Measurements from ENCODE around the gene ZNF385D. TPM values are rescaled to one million over a fixed set of nuclear protein-coding genes. Genes with fewer than 3 reads are reported as not detected.

Gene ZNF385D
- total RNA-seq, 1 donor from 2014 or later, result not detected

- Histone ChIP-seq H3K27me3 (ENCODE audit: control insufficient read depth, insufficient read depth, low read length) (no peaks in the 10 kb centered on the region), H3K4me3 (ENCODE audit: low read depth, low read length) (no peak overlapping the region), H3K36me3 (ENCODE audit: control insufficient read depth, insufficient read depth, low read length) (no peaks in the 10 kb centered on the region)
- TF ChIP-seq, protein P1, sequence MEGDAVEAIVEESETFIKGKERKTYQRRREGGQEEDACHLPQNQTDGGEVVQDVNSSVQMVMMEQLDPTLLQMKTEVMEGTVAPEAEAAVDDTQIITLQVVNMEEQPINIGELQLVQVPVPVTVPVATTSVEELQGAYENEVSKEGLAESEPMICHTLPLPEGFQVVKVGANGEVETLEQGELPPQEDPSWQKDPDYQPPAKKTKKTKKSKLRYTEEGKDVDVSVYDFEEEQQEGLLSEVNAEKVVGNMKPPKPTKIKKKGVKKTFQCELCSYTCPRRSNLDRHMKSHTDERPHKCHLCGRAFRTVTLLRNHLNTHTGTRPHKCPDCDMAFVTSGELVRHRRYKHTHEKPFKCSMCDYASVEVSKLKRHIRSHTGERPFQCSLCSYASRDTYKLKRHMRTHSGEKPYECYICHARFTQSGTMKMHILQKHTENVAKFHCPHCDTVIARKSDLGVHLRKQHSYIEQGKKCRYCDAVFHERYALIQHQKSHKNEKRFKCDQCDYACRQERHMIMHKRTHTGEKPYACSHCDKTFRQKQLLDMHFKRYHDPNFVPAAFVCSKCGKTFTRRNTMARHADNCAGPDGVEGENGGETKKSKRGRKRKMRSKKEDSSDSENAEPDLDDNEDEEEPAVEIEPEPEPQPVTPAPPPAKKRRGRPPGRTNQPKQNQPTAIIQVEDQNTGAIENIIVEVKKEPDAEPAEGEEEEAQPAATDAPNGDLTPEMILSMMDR (IDR thresholded peaks at IDR 0.05; ENCODE audit: insufficient read depth, low read length, poor library complexity, severe bottlenecking), result no peak
- no peak for DNase-seq (ENCODE audit: low read depth)
These were observed 286.3 kb downstream of the ZNF385D start for GRCh38 chr3:21464746-21465145.

DNA sequence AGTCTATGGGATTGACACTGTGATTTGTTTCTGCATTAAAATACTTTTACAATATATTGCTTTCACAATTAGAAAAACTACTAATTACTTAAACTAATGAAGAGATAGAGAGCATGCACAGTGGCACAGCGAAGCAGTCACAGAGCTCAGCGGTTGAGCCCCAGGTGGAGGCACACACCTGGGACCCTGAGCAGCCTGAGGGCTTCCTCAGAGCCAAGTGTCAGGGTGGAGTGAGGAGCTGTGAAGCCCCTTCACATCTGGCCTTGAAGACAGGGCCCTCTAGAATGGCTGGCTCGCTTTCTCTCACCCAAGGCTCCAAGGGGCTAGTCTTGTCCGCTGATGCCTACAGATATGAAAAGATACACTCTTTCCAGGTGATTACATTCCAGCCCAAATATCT lies 287.7 kb downstream of the ZNF385D start:
- H3K36me3 ChIP-seq (ENCODE audit: control insufficient read depth, insufficient read depth, low read length), result no peaks in the 10 kb centered on the region
- DNase-seq (ENCODE audit: low read depth), result no peak
- TF ChIP-seq, protein P1 (IDR thresholded peaks at IDR 0.05; ENCODE audit: insufficient read depth, low read length, poor library complexity, severe bottlenecking), result no peak
- no peaks in the 10 kb centered on the region for H3K27me3 ChIP-seq (ENCODE audit: control insufficient read depth, insufficient read depth, low read length)
- H3K4me3 ChIP-seq (ENCODE audit: low read depth, low read length), result no peak overlapping the region

DNA sequence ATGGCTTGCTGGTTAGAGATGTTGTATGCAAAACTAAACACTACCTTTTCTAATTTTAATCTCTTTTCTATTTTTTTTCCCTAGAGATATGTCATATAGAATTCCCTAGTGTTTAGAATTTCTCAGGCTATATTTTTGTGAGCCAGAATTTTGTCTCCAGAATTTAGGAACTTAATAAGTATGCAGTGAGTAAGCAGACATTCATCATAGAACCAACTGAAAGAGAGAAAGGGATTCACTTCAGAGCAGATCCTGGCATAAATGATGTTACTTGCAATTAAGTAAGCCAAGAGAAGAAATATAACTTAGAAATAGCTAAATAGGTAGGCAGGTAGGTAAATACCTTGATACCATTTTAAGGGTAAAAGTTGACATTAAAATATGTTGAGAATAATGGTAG lies 288.9 kb downstream of the ZNF385D start:
- no peaks in the 10 kb centered on the region for H3K27me3 ChIP-seq (ENCODE audit: control insufficient read depth, insufficient read depth, low read length)
- no peak for DNase-seq (ENCODE audit: low read depth)
- TF ChIP-seq, protein P1 (IDR thresholded peaks at IDR 0.05; ENCODE audit: insufficient read depth, low read length, poor library complexity, severe bottlenecking), result no peak

DNA sequence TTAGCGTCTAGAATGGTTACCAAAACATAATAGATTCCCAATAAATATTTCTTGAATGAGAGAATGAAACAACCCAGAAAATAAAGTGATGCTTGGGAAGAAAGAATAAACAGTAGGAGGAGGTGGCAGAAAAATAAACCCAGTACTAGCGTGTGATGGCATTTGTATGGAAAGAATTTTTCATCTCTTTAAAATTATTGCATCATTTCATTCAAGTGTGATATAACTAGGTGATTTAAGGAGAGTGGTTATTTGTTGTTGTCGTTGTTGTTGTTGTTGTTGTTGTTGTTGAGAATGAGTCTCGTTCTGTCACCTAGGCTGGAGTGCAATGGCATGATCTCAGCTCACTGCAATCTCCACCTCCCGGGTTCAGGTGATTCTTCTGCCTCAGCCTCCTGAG lies 293.9 kb downstream of the ZNF385D start:
- TF ChIP-seq, protein P1 (IDR thresholded peaks at IDR 0.05; ENCODE audit: insufficient read depth, low read length, poor library complexity, severe bottlenecking), result no peak
- no peak for DNase-seq (ENCODE audit: low read depth)
- no peaks in the 10 kb centered on the region for H3K36me3 ChIP-seq (ENCODE audit: control insufficient read depth, insufficient read depth, low read length)
- no peaks in the 10 kb centered on the region for H3K27me3 ChIP-seq (ENCODE audit: control insufficient read depth, insufficient read depth, low read length)
- no peak overlapping the region for H3K4me3 ChIP-seq (ENCODE audit: low read depth, low read length)

More for the DNA sequence above, 288.9 kb downstream of the ZNF385D start:
- H3K36me3 ChIP-seq (ENCODE audit: control insufficient read depth, insufficient read depth, low read length), result no peaks in the 10 kb centered on the region
- no peak overlapping the region for H3K4me3 ChIP-seq (ENCODE audit: low read depth, low read length)

DNA sequence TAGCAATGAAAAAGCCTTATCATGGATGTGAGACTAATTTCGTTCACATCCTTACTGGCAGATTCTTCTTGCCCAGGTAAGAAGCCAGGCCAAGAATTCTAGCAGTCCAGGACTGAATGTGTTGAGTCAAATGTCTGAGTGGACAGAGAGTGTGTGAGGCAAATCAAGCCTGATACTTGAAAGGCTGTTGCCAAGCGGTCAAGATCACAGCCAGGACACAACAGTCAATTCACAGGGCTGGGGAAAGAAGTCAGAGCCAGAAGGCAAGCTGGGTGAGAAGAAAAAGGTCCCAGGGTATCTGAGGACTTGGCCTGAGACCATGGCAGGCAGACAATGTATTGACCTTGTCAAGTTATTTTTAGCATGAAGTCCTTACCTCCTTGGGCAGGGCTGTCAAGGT lies 301.3 kb downstream of the ZNF385D start:
- DNase-seq (ENCODE audit: low read depth), result no peak
- Histone ChIP-seq H3K27me3 (ENCODE audit: control insufficient read depth, insufficient read depth, low read length) (no peaks in the 10 kb centered on the region), H3K36me3 (ENCODE audit: control insufficient read depth, insufficient read depth, low read length) (no peaks in the 10 kb centered on the region), H3K4me3 (ENCODE audit: low read depth, low read length) (no peak overlapping the region)
- TF ChIP-seq, protein P1 (IDR thresholded peaks at IDR 0.05; ENCODE audit: insufficient read depth, low read length, poor library complexity, severe bottlenecking), result no peak

- TF ChIP-seq, protein P1 (IDR thresholded peaks at IDR 0.05; ENCODE audit: insufficient read depth, low read length, poor library complexity, severe bottlenecking), result no peak
- H3K36me3 ChIP-seq (ENCODE audit: control insufficient read depth, insufficient read depth, low read length), result no peaks in the 10 kb centered on the region
- no peaks in the 10 kb centered on the region for H3K27me3 ChIP-seq (ENCODE audit: control insufficient read depth, insufficient read depth, low read length)
- no peak overlapping the region for H3K4me3 ChIP-seq (ENCODE audit: low read depth, low read length)
- DNase-seq (ENCODE audit: low read depth), result no peak
These were observed 303.4 kb downstream of the ZNF385D start for GRCh38 chr3:21447476-21448151.

All from kidney epithelial cell (primary cell).